ENCODE data around the gene ITM2A.

The ITM2A gene

GRCh38 chrX:79366873-79367749, at the start of gene ITM2A:
Gene ITM2A (minus strand): TSS chrX:79367334. CDS start chrX:79367215, 119 bp downstream.
- Histone ChIP-seq H3K4me1 (ENCODE audit: low read length) (peaks cover 11% of the 10 kb centered on the region; the same call in 1 of the 2 replicates), H3K27me3 (ENCODE audit: low read depth, low read length) (no peaks in the 10 kb centered on the region), H3K9ac (ENCODE audit: low read length) (peak within 1 kb of the TSS; percentile 58), H3K4me3 (ENCODE audit: low read length) (peak within 1 kb of the TSS; percentile 86), H3K27ac (ENCODE audit: low read length) (no peak within 1 kb of the TSS), H3K4me2 (ENCODE audit: low read length) (peak within 1 kb of the TSS; percentile 89), H3K36me3 (replicated peaks; ENCODE audit: low read depth, low read length) (no peaks in the 10 kb centered on the region), H3K79me2 (ENCODE audit: low read length) (no peaks in the 10 kb centered on the region), H3K9me3 (ENCODE audit: insufficient read depth, low read length) (no peaks in the 10 kb centered on the region), H4K20me1 (ENCODE audit: insufficient read depth, low read length) (no peaks in the 10 kb centered on the region), H2AFZ (ENCODE audit: low read depth, low read length) (peak within 1 kb of the TSS; percentile 88)
- TF ChIP-seq EZH2phosphoT487 (IDR thresholded peaks at IDR 0.05; ENCODE audit: low read depth): no peak
- TF ChIP-seq CTCF (IDR thresholded peaks at IDR 0.05; ENCODE audit: low read depth, low read length): no peak

GRCh38 chrX:79415056-79415455, 47.9 kb upstream of the ITM2A start:
- H3K9ac ChIP-seq (ENCODE audit: low read length): no peak overlapping the region
- H4K20me1 ChIP-seq (ENCODE audit: insufficient read depth, low read length): no peaks in the 10 kb centered on the region
- TF ChIP-seq EZH2phosphoT487 (IDR thresholded peaks at IDR 0.05; ENCODE audit: low read depth) (no peak), CTCF (IDR thresholded peaks at IDR 0.05; ENCODE audit: low read depth, low read length) (no peak)

GRCh38 chrX:79413963-79414362, 46.8 kb upstream of the ITM2A start:
- no peak overlapping the region for H3K9ac ChIP-seq (ENCODE audit: low read length)
- H3K27ac ChIP-seq (ENCODE audit: low read length): no peak overlapping the region
- TF ChIP-seq EZH2phosphoT487 (IDR thresholded peaks at IDR 0.05; ENCODE audit: low read depth) (no peak), CTCF (IDR thresholded peaks at IDR 0.05; ENCODE audit: low read depth, low read length) (no peak)
- no peak overlapping the region for H3K4me2 ChIP-seq (ENCODE audit: low read length)
- no peaks in the 10 kb centered on the region for H3K27me3 ChIP-seq (ENCODE audit: low read depth, low read length)
- H4K20me1 ChIP-seq (ENCODE audit: insufficient read depth, low read length): no peaks in the 10 kb centered on the region
- no peak overlapping the region for H2AFZ ChIP-seq (ENCODE audit: low read depth, low read length)
- H3K36me3 ChIP-seq (replicated peaks; ENCODE audit: low read depth, low read length): no peaks in the 10 kb centered on the region
- no peak overlapping the region for H3K4me3 ChIP-seq (ENCODE audit: low read length)
- no peaks in the 10 kb centered on the region for H3K79me2 ChIP-seq (ENCODE audit: low read length)
- no peaks in the 10 kb centered on the region for H3K9me3 ChIP-seq (ENCODE audit: insufficient read depth, low read length)
- 0 out of 2 replicates have a peak, but pooled peaks cover 2% of the 10 kb centered on the region for H3K4me1 ChIP-seq (ENCODE audit: low read length)

More at GRCh38 chrX:79415056-79415455, 47.9 kb upstream of the ITM2A start:
- Histone ChIP-seq H3K27me3 (ENCODE audit: low read depth, low read length) (no peaks in the 10 kb centered on the region), H3K4me1 (ENCODE audit: low read length) (0 out of 2 replicates have a peak, but pooled peaks cover 2% of the 10 kb centered on the region), H3K36me3 (replicated peaks; ENCODE audit: low read depth, low read length) (no peaks in the 10 kb centered on the region), H3K4me3 (ENCODE audit: low read length) (no peak overlapping the region), H3K4me2 (ENCODE audit: low read length) (no peak overlapping the region), H3K27ac (ENCODE audit: low read length) (no peak overlapping the region), H3K79me2 (ENCODE audit: low read length) (no peaks in the 10 kb centered on the region), H2AFZ (ENCODE audit: low read depth, low read length) (no peak overlapping the region), H3K9me3 (ENCODE audit: insufficient read depth, low read length) (no peaks in the 10 kb centered on the region)

GRCh38 chrX:79412972-79413371, 45.8 kb upstream of the ITM2A start:
- Histone ChIP-seq H3K4me3 (ENCODE audit: low read length) (peak overlapping the region; percentile 76), H3K27ac (ENCODE audit: low read length) (no peak overlapping the region), H2AFZ (ENCODE audit: low read depth, low read length) (peak overlapping the region; percentile 81), H3K4me1 (ENCODE audit: low read length) (0 out of 2 replicates have a peak, but pooled peaks cover 2% of the 10 kb centered on the region), H3K27me3 (ENCODE audit: low read depth, low read length) (no peaks in the 10 kb centered on the region), H3K9ac (ENCODE audit: low read length) (peak overlapping the region; percentile 44), H3K79me2 (ENCODE audit: low read length) (no peaks in the 10 kb centered on the region), H3K9me3 (ENCODE audit: insufficient read depth, low read length) (no peaks in the 10 kb centered on the region), H4K20me1 (ENCODE audit: insufficient read depth, low read length) (no peaks in the 10 kb centered on the region), H3K36me3 (replicated peaks; ENCODE audit: low read depth, low read length) (no peaks in the 10 kb centered on the region), H3K4me2 (ENCODE audit: low read length) (peak overlapping the region; percentile 74)
- TF ChIP-seq EZH2phosphoT487 (IDR thresholded peaks at IDR 0.05; ENCODE audit: low read depth) (no peak), CTCF (IDR thresholded peaks at IDR 0.05; ENCODE audit: low read depth, low read length) (peak; percentile 58)
